Activated T-cell treated with anti-CD3 and anti-CD28 coated beads, Interleukin-2, amount 50 U/mL, for 1 hour (primary cell): ENCODE results near the gene ADI1.

ENCODE experiments used
- DNase-seq: peaks from one replicate; pipeline ENCODE4 v3.0.0-alpha.2; 2020

Gene ADI1

GRCh38 chr2:3519255-3520205 lies at the start of gene ADI1:
Gene ADI1 (minus strand): TSS chr2:3519531. CDS start chr2:3519487, 44 bp downstream.
- no peak for DNase-seq

GRCh38 chr2:3566806-3567205 lies 47.5 kb upstream of the ADI1 start:
- no peak for DNase-seq

- no peak for DNase-seq
Measured at GRCh38 chr2:3565117-3565516, 45.8 kb upstream of the ADI1 start.

GRCh38 chr2:3563521-3563976 lies 44.2 kb upstream of the ADI1 start:
- DNase-seq: no peak

GRCh38 chr2:3558205-3559014 lies 39.1 kb upstream of the ADI1 start, which contains the start of gene RNASEH1:
Gene RNASEH1 (minus strand): TSS chr2:3558333. CDS start chr2:3558260, 73 bp downstream.
- DNase-seq: peak; percentile 99

GRCh38 chr2:3557639-3558204 lies 38.4 kb upstream of the ADI1 start:
- no peak for DNase-seq

- no peak for DNase-seq
Measured at GRCh38 chr2:3553946-3554345, 34.6 kb upstream of the ADI1 start.

GRCh38 chr2:3547915-3548314 lies 28.6 kb upstream of the ADI1 start:
- no peak for DNase-seq

GRCh38 chr2:3545788-3546478 lies 26.6 kb upstream of the ADI1 start:
- DNase-seq: no peak

GRCh38 chr2:3543023-3543683 lies 23.8 kb upstream of the ADI1 start:
- no peak for DNase-seq

GRCh38 chr2:3542107-3542506 lies 22.8 kb upstream of the ADI1 start:
- no peak for DNase-seq

- DNase-seq: no peak
Measured at GRCh38 chr2:3539836-3540235, 20.5 kb upstream of the ADI1 start.

- no peak for DNase-seq
Measured at GRCh38 chr2:3536682-3537632, 17.6 kb upstream of the ADI1 start.

GRCh38 chr2:3535794-3536681 lies 16.7 kb upstream of the ADI1 start:
- no peak for DNase-seq

- DNase-seq: no peak
Measured at GRCh38 chr2:3535467-3535793, 16.1 kb upstream of the ADI1 start.

- DNase-seq: no peak
Measured at GRCh38 chr2:3534251-3534814, 15.0 kb upstream of the ADI1 start.

- DNase-seq: no peak
Measured at GRCh38 chr2:3533836-3534235, 14.5 kb upstream of the ADI1 start.

- DNase-seq: no peak
Measured at GRCh38 chr2:3532941-3533340, 13.6 kb upstream of the ADI1 start.

- no peak for DNase-seq
Measured at GRCh38 chr2:3529316-3530025, 10.1 kb upstream of the ADI1 start.
